Left hindlimb (tissue), 1 donor: ENCODE measurements around the gene GET3.
"Not testable (repeated sequence)": the region's sequence is repeated elsewhere in the genome, so short reads cannot be mapped to it uniquely, and the experiment has no call there.

Experiments used
- DNase-seq: peaks from one replicate; pipeline ENCODE4 v3.0.0-alpha.2; 2018

GET3 gene

DNA sequence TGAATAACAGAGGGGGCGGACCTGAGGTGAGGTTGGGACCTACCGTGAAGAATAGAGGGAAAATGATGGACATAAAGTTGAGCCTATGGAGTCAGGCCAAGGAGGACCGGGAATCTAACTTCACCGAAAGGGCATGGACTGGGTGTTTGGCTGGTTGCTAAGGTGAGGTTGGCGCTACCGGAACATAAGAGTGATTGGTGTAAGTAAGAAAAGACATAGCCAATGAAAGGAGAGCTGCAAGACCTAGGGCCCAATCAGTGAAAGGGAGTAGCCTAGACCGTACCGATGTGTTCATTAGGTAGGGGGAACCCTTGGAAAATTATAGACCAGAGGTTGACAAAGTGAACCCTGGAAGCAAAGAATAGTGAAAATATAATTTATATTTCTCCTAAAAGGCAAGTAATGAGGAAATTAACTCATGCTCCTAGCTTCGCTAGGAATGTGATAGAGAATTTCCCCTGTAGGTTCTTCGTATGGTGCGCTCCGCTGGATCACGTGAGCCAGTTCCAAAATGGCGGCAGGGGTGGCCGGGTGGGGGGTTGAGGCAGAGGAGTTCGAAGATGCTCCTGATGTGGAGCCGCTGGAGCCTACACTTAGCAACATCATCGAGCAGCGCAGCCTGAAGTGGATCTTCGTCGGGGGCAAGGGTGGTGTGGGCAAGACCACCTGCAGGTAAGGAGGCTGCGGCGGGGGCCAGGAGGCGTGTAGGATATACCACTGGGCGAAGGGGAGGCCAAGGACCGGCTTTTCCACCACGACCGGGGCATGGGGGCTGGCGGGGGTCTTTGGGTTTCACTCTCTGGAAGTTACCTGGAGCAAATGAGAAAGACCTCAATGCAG lies at the start of gene GET3:
GET3 (plus strand) TSS at position 503 of the 840 bp plus-strand sequence; CDS start at position 512, 9 bp downstream.
- DNase-seq: peak; percentile 95

DNA sequence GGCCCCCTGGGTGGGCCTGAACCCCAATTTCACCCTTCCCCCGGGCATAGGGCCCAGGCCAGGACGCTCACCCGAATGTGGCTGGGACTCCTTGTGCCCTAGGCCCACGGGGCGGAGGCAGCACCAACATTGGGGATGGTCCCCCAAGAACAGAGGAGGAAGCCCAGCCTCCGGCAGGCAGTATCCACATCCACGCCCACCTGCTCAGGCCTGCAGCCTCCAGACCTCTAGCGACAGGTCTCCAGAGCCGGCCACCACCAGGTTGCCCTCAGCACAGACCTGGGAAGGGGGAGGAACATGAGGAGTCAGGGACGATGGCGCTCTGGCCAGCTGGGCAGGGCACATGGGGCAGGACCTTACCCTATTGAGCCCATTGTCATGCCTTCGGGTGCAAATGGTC lies 48.3 kb upstream of the GET3 start:
- DNase-seq: no peak

DNA sequence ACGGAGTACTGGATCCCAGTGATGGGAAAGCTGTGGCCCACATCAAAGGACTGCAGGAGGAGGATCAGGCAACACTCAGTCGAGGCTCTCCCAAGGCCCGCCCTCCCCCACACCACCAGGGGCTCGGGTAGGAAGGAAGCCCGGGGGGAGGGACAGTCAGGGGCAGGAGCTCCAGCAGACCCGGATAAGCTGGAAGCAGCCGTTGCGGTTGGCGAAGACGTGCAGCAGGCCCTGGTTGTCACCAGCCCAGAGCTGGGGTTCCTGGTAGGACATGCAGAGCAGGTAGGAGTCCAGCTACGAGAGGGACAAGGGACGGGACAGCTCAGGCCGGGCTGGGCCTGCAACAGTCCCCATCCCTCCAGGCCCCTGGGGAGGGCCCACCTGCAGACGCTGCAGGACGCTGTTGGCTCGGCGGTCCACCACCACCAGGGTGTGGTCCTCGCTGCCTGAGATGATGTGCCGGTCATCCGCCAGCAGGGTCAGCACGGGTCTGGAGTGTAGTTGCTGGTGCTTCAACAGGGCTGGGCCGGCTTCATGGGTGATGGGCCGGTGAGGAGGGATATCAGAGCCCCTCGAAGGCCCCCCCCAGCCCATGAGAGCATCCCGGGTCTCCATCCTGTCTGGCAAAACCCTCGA lies 47.6 kb upstream of the GET3 start:
- DNase-seq: no peak

DNA sequence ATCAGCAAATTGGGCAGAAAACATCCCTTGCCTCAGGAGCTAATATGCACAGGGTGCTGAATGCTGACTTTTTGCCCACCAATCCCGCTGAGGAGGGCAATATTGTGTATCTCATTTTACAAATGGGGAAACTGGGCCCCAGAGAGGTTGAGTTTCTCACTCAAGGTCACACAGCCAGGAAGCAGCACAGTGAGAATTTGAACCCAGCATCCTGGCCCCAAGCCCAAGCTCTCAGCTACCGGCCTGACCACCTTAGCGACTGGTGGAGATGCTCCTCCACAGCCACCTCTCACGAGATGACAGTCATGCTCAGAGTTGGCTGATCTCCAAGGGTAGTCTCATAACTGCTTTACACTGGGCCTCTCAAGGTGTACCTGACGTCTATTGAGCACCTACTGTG lies 44.3 kb upstream of the GET3 start:
- DNase-seq: no peak

DNA sequence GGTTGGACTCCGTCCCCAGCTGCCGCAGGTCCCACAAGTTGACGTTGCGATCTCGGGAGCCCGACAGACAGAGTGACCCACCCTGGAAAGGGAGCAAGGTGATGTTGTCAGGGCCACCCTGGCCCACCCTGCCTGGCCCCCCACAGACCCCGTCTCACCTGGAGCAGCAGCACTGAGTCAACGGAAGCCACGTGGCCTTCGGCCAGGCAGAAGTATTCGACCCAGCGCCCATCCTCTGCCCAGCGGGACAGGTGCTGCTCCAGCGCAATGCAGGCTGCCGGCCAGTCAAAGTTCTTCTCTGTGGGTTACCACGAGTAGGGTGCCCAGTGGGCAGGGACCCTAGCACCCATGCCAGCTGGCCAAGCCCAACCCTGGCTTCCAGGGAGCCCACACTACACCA lies 42.7 kb upstream of the GET3 start:
- no peak for DNase-seq

DNA sequence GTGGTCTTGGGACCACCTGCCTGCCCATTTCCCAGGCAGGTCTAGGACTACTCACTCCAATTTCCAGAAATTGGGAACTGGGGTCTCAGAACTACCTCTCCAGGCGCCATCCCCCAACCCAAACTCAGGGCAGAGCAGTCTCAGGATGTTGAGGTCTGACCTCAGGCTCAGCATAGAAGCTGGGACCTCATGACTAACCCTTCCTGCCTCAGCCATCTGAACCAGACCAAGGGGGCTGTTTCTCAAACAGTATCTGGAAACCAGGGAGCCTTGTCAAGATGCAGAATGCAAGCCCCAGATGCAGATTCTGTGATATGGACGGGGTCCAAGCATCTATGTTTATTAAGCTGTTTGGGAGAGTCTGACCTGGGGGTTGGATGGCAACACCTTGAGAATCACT lies 42.2 kb upstream of the GET3 start:
- no peak for DNase-seq

DNA sequence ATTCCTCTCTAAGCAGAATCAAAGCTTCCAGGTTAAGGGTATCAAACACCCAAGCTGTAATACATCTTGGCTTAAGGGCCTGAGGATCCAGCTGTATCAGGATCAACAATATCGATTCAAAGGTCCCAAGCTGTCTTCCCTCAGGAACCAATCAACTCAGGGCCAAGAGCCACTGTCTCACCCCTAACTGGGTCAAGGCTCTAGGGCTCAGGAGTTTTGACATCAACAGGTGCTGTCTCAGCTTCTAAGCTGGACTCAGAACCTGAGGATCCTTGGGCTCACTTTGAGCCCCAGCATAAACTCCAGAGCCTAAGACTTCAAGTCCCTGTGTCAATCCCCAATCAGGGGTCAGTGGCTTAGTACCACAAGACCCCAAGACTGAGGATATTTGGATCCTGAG lies 41.8 kb upstream of the GET3 start:
- no peak for DNase-seq

DNA sequence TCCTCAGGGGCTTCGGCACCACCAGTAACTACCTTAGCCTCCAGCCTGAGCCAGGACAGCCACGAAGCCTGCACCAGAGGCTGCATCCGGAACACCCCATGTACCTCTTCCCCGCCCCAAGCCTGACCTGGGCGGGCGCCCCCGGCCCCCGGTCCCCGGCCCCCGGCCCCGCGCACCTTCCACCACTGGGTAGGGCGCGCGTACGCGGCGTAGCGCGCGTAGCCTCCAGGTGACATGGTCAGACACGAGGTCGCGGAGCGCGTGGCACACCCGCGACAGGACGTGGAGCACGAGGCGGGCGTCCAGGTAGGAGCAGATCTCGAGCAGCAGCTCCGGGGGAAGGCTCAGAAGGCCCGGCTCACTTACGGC lies 41.3 kb upstream of the GET3 start:
- no peak for DNase-seq

DNA sequence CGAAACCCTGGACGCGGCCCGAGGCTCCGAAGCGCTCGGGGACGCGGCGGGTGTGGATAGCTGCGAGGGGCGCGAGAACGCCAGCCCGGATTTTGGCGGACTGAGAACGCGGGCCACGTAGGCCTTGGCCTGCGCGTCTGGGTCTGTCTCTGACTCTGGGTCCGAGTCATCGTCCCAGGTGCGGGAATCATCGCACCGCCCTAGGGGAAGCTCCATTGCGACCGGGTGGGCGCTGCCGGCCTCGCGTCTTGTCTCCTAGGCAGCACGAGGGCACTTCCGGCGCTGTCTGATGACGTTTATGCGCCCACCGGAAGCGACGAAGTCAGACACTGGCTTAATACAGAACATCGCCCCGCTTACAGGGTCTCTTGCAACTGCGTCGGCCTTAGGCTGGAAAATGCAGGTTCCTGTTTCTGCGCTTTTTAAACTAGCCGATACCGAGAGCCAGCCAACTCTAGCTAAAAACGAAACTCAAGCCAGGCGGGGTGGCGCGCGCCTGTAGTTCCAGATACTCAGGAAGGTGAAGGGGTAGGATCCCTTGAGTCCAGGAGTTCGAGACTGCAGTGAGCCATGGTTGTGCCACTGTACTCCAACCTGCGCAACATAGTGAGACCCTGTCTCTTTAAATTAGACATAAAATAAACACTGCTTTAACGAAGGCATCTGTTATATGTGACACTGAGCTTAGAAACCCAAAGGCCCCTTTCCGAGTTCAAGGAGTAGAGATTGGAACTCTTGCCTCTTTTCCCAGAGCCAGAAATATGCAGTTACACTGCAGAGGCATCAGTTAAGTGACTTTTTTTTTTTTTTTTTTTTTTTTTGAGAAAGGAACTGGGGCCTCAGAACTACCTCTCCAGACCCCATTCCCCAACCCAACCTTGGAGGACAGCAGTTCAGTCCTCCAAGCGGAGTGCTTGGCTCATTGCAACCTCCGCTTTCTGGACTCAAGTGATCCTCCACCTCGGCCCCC lies 40.6 kb upstream of the GET3 start, which contains the start of gene FBXW9:
FBXW9 (minus strand) TSS at position 266 of the 970 bp plus-strand sequence; CDS start at position 216, 50 bp downstream.
- DNase-seq: peak; percentile 95

DNA sequence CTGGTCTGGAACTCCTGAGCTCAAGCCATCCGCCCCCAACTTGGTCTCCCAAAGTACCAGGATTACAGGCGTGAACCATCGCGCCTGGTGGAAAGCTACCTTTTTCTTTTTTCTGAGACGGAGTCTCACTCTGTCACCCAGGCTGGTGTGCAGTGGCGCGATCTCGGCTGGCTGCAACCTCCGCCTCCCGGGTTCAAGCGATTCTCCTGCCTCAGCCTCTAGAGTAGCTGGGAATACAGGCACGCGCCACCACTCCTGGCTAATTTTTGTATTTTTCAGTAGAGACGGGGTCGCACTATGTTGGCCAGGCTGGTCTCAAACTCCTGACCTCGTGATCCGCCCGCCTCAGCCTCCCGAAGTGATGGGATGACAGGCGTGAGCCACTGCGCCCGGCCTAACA lies 39.9 kb upstream of the GET3 start:
- DNase-seq: not testable (repeated sequence)

DNA sequence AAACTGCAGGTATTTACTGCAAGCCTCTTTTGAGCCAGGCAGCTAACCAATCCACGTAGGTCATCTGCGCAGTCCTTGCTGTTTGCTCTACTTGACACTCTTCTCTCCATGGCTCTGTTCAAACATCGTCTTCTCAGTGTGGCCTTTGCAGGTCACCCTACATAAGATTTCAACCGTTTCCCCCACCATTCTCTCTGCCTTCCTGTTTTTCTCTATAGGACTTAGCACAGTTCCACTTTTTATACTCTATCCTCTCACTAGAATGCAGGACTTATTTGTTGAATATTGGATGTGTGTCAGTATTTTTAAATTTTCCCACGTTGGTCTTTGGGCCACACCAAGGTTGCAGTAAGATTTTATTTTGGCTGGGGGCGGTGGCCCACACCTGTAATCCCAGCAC lies 39.2 kb upstream of the GET3 start:
- DNase-seq: no peak

DNA sequence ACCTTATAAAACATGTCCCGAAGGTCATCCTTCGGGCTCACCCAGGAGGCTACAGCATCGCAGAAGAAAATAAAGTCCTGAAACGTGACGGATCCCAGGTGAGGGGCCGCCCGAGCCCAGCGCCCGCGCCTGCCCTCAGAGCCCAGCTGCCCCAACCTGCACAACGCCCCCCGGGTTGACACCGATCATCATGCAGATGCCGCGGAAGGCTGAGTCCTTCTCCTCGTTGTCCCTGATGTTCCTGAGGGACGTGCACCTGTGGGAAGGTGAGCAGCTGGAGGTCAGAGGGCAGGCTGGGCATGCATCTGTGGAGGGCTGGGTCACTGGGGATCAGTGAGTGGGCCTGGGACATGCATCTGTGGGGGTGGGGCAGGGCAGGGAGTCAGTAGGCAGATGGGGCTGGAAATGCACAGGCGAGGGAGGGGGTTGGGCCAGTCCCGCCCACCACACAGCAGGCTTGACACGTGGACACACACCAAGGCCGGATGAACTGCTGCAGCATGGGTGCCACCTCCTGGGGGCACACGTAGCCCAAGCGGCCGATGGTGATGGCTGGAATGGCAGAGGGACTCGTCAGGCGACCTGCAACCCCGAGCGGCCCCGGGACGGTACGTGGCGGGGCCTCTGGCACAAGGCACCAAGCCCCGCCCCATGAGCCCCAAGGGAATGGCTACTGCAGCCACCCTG lies 35.6 kb upstream of the GET3 start:
- no peak for DNase-seq

DNA sequence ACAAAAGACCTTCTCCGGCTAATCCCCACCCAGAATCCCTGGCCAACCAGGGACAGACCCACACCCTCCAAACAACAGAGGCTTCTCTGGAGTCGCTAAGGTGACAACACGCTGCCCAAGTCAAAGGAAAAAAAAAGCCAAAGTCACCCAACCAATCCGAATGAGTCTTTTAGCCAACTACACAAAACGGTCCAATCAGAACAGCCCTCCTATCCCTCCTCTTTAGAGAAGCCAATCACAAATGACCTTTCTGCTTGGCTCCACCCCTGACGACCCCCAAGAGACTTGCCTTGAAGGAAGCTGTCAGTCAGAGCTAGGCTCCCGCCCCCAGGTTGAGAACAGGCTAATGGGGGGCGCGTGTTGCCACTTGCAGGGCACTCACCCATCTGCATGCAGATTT lies 34.3 kb upstream of the GET3 start:
- DNase-seq: no peak

DNA sequence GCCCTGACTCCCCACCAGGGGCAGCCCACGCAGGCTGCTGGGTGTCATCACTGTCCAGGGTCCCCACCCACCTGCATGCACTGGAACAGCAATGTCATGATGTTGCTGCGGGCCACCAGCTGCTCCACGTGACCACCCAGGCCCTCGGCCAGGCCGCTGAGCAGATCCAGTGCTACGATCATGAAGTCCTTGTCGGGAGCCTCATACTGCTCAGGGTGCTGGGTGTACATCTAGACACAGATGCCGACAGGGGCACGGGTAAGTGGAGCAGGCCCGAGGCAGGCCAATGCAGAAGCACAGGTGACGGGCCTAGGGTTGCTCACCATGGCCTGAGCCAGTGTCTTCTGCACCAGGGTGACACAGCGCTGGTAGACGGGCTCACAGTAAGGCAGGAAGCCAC lies 32.1 kb upstream of the GET3 start:
- no peak for DNase-seq

DNA sequence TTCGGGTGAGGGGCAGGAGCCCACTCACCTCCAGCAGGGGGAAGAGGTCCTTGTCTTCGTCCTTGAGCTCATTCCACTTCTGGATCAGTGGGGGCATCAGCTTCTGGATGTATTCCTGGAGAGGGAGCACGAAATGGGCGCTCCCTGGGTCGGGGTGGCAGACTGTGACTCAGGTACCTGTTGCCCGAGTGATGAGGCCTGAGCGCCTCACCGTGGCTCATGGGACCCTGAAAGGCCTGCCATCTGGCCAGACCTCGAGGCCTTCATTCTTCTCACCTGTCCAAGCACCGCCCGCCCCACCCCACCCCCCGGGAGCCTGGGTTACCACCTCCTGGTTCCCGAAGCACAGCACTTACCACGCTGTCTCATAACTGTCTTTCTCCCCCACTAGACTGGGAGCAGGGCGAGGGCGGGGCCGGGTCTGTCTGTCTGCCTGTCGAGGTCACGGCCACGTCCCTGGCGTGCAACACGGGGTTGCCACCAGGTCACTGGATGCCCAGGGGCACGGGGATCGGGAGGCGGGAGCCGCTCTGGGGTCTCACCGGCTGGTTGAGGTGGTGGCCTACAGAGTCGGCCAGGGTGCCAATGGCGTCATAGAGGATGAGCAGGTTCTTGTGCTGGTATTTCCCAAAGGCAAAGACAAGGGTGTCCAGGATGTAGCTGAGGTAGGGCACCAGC lies 31.5 kb upstream of the GET3 start:
- DNase-seq: no peak

DNA sequence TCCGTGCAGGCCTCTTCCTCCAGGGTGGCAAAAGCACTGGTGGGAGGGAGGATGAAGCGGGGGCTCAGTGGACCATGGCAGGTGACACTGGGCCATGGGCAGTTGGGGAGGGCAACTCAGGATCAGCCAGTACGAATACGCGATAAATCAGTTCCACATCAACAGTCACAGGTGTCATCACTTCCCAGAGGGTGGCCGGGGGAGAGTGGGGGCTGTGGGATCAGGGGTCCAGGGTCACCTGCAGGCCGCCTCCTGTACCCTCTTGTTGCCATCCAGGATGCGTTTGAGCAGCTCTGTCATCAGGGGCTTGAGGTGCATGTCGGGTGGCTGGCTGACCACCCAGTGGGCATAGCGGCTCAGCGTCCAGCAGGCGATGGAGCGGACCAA lies 31.0 kb upstream of the GET3 start:
- no peak for DNase-seq

DNA sequence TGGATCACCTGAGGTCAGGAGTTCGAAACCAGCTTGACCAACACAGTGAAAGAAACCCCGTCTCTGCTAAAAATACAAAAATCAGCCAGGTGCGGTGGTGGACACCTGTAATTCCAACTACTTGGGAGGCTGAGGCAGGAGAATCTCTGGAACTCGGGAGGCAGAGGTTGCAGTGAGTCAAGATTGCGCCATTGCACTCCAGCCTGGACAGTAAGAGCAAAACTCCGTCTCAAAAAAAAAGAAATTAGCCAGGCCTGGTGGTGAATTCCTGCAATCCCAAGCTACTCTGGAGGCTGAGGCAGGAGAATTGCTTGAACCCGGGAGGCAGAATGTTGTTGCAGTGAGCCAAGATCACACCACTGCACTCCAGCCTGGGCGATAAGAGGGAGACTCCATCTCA lies 28.7 kb upstream of the GET3 start:
- no peak for DNase-seq

DNA sequence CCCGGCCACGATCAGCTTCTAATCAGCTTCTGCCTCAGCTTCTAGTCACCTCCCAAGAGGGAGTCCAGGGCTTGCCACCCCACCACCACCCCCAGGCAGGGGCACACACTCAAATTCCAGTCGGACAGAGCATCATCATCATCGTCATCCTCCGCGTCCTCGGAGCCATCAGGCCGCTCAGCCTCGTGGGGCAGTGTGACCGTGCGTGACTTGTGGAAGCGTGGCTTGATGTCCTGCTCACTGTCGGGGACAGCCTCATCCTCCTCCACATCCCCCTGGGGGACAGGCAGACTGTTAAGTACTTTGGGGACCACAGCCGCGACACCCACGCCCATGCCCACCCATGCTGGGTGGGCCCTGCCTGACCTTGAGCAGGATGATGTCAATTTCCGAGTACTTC lies 26.1 kb upstream of the GET3 start:
- DNase-seq: no peak

DNA sequence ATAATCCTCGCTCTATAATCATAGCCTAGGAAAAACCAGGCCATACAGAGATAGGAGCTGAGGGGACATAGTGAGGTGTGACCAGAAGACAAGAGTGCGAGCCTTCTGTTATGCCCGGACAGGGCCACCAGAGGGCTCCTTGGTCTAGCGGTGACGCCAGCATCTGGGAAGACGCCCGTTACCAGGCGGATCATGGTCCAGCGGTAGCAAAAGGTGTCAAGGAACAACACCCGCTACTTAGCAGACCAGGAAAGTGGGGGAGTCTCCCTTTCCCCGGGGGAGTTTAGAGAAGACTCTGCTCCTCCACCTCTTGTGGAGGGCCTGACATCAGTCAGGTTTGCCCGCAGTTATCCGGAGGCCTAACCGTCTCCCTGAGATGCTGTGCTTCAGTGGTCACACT lies 25.2 kb upstream of the GET3 start:
- DNase-seq: not testable (repeated sequence)

DNA sequence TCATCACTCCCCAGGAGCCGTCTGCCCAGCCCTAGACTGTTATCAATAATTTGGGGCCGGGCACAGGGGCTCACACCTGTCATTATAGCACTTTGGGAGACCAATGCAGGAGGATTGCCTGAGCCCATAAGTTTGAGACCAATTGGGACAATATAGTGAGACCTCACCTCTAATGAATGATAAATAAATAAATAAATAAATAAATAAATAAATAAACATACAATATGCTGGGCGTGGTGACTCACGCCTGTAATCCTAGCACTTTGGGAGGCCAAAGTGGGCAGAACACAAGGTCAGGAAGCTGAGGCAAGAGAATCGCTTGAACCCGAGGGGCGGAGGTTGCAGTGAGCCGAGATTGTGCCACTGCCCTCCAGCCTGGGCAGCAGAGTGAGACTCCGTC lies 24.0 kb upstream of the GET3 start:
- not testable (repeated sequence) for DNase-seq

DNA sequence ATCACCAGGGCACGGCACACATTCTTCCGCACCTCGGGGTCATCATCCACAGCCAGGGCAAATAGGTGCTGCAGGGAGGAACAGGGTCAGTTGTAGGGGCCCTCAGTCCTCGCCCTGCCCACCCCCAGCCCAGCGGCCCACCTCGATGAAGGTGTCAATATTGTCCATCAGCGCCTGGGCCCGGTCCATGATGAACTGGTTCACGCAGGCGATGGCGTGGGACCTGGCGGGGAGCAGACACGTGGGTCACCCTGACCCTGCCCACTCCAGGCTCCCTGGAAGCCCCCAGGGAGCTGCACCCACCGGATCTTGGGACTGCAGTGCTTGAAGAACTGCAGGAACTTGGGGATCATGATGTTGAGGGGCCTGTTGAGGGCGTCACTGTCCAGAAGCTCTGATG lies 22.2 kb upstream of the GET3 start:
- no peak for DNase-seq

DNA sequence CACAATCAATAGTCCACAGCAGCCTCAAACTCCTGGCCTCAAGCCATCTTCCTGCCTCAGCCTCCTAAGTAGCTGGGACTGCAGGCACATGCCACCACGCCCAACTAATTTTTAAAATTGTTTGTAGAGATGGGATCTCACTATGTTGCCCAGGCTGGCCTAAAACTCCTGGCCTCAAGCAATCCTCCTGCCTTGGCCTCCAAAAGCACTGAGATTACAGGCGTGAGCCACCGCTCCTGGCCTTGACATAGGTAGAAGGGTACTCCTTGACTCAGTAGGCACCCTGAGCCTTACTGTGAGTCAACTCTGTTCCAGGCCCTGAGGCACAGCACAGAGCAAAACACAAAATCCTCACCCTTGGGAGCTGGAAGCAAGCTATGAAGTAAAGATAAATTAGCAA lies 21.4 kb upstream of the GET3 start:
- DNase-seq: no peak
